ENCODE results near the gene SMIM9. TPM values are rescaled to one million over a fixed set of nuclear protein-coding genes. Genes with fewer than 3 reads are reported as not detected.

SMIM9 gene
- total and polyA plus RNA-seq, 9 of the 15 experiments (the other 6 are each of a cell fraction or from before 2014, with no cell fraction given), result 0.08 TPM; not detected in 8

DNA sequence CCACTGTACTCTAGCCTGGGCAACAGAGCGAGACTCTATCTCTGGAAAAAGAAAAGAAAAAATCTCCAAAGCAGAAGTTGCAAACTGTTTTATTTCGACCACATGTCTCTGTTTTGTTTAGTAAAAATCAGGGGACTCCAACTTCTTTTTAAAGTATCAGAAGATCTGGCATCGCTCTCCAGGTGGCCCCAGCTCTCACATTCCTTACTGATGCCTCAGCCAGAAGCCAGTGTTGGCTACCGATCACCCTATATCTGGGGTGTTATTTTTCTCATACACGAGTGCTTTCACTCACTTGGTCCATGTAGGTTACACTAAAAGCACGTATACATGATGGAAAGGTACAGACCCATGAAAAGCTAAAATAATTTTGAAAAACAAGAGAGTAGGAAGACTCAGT is 37.5 kb downstream of the SMIM9 start (continued):
- TF ChIP-seq ZNF282 (CRISPR knock-in tag; IDR thresholded peaks at IDR 0.05), result no peak
- TF ChIP-seq, protein P1, sequence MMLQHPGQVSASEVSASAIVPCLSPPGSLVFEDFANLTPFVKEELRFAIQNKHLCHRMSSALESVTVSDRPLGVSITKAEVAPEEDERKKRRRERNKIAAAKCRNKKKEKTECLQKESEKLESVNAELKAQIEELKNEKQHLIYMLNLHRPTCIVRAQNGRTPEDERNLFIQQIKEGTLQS (IDR thresholded peaks at IDR 0.05), result peak; percentile 17; the same call in 1 of the 2 replicates
- TF ChIP-seq, protein P1 (CRISPR knock-in tag; conservative IDR thresholded peaks at IDR 0.05), result no peak
- TF ChIP-seq FOS (IDR thresholded peaks at IDR 0.05; ENCODE audit: extremely low read depth, insufficient read length), result no peak
- peak; percentile 43 for TF ChIP-seq TEAD4 (IDR thresholded peaks at IDR 0.05; ENCODE audit: low read length)
- TF ChIP-seq TEAD4 (CRISPR knock-in tag; IDR thresholded peaks at IDR 0.05; ENCODE audit: borderline replicate concordance), result no peak
- TF ChIP-seq, protein P2, sequence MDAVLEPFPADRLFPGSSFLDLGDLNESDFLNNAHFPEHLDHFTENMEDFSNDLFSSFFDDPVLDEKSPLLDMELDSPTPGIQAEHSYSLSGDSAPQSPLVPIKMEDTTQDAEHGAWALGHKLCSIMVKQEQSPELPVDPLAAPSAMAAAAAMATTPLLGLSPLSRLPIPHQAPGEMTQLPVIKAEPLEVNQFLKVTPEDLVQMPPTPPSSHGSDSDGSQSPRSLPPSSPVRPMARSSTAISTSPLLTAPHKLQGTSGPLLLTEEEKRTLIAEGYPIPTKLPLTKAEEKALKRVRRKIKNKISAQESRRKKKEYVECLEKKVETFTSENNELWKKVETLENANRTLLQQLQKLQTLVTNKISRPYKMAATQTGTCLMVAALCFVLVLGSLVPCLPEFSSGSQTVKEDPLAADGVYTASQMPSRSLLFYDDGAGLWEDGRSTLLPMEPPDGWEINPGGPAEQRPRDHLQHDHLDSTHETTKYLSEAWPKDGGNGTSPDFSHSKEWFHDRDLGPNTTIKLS (IDR thresholded peaks at IDR 0.05; ENCODE audit: borderline replicate concordance, low read depth), result no peak
- TF ChIP-seq, protein P3, sequence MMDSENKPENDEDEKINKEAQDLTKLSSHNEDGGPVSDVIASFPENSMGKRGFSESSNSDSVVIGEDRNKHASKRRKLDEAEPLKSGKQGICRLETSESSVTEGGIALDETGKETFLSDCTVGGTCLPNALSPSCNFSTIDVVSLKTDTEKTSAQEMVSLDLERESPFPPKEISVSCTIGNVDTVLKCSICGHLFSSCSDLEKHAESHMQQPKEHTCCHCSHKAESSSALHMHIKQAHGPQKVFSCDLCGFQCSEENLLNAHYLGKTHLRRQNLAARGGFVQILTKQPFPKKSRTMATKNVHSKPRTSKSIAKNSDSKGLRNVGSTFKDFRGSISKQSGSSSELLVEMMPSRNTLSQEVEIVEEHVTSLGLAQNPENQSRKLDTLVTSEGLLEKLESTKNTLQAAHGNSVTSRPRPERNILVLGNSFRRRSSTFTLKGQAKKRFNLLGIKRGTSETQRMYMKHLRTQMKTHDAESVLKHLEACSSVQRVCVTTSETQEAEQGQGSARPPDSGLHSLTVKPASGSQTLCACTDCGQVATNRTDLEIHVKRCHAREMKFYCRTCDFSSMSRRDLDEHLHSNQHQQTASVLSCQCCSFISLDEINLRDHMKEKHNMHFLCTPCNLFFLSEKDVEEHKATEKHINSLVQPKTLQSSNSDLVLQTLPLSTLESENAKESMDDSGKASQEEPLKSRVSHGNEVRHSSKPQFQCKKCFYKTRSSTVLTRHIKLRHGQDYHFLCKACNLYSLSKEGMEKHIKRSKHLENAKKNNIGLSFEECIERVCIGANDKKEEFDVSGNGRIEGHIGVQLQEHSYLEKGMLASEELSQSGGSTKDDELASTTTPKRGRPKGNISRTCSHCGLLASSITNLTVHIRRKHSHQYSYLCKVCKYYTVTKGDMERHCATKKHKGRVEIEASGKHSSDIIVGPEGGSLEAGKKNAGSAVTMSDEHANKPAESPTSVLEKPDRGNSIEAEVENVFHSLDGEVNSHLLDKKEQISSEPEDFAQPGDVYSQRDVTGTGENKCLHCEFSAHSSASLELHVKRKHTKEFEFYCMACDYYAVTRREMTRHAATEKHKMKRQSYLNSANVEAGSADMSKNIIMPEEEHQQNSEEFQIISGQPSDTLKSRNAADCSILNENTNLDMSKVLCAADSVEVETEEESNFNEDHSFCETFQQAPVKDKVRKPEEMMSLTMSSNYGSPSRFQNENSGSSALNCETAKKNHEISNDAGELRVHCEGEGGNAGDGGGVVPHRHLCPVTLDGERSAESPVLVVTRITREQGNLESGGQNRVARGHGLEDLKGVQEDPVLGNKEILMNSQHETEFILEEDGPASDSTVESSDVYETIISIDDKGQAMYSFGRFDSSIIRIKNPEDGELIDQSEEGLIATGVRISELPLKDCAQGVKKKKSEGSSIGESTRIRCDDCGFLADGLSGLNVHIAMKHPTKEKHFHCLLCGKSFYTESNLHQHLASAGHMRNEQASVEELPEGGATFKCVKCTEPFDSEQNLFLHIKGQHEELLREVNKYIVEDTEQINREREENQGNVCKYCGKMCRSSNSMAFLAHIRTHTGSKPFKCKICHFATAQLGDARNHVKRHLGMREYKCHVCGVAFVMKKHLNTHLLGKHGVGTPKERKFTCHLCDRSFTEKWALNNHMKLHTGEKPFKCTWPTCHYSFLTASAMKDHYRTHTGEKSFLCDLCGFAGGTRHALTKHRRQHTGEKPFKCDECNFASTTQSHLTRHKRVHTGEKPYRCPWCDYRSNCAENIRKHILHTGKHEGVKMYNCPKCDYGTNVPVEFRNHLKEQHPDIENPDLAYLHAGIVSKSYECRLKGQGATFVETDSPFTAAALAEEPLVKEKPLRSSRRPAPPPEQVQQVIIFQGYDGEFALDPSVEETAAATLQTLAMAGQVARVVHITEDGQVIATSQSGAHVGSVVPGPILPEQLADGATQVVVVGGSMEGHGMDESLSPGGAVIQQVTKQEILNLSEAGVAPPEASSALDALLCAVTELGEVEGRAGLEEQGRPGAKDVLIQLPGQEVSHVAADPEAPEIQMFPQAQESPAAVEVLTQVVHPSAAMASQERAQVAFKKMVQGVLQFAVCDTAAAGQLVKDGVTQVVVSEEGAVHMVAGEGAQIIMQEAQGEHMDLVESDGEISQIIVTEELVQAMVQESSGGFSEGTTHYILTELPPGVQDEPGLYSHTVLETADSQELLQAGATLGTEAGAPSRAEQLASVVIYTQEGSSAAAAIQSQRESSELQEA (IDR thresholded peaks at IDR 0.05; ENCODE audit: low read depth), result no peak
- TF ChIP-seq RNF2 (IDR thresholded peaks at IDR 0.05), result no peak
- TF ChIP-seq ZNF124 (CRISPR knock-in tag; IDR thresholded peaks at IDR 0.05), result no peak
- TF ChIP-seq, protein P4, sequence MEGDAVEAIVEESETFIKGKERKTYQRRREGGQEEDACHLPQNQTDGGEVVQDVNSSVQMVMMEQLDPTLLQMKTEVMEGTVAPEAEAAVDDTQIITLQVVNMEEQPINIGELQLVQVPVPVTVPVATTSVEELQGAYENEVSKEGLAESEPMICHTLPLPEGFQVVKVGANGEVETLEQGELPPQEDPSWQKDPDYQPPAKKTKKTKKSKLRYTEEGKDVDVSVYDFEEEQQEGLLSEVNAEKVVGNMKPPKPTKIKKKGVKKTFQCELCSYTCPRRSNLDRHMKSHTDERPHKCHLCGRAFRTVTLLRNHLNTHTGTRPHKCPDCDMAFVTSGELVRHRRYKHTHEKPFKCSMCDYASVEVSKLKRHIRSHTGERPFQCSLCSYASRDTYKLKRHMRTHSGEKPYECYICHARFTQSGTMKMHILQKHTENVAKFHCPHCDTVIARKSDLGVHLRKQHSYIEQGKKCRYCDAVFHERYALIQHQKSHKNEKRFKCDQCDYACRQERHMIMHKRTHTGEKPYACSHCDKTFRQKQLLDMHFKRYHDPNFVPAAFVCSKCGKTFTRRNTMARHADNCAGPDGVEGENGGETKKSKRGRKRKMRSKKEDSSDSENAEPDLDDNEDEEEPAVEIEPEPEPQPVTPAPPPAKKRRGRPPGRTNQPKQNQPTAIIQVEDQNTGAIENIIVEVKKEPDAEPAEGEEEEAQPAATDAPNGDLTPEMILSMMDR (IDR thresholded peaks at IDR 0.05 in 2 of 3, conservative IDR thresholded peaks at IDR 0.05 in 1 of 3; ENCODE audit: insufficient read depth in 2 of 3, low read depth in 1 of 3, low read length in 3 of 3), result no peak
- no peak for TF ChIP-seq EHMT2 (IDR thresholded peaks at IDR 0.05)
- no peak for TF ChIP-seq PTRF (tag; IDR thresholded peaks at IDR 0.05)
- no peak for TF ChIP-seq KLF13 (tag; IDR thresholded peaks at IDR 0.05; ENCODE audit: borderline replicate concordance, low read depth)

Measured in K562 (cell line).